Liver (tissue), 9 donors: Measurements from ENCODE around the gene LPP. TPM values are rescaled to one million over a fixed set of nuclear protein-coding genes. Genes with fewer than 3 reads are reported as not detected.

Experiments
- DNase-seq: peaks from one replicate; pipeline ENCODE4 v3.0.0-alpha.2; 2017; ENCODE audit warnings: low spot score
- H3K27ac ChIP-seq, 2 donors: one replicate each; pipeline ENCODE4 v1.7.0; 2013; ENCODE audit warnings: inconsistent platforms in 2 of 2, low read length in 2 of 2, control low read depth in 1 of 2, low read depth in 1 of 2, mild to moderate bottlenecking in 1 of 2
- H3K27me3 ChIP-seq, 4 donors: one replicate each; pipeline versions ENCODE4 v1.6.1 to v1.7.0; 2013; ENCODE audit warnings: low read length in 3 of 4, inconsistent platforms in 1 of 4, mild to moderate bottlenecking in 1 of 4, moderate library complexity in 1 of 4; ENCODE audit not compliant: control insufficient read depth in 4 of 4, insufficient read depth in 4 of 4
- H3K36me3 ChIP-seq, 4 donors: one replicate each; pipeline versions ENCODE4 v1.6.1 to v1.7.0; 2013; ENCODE audit warnings: low read length in 3 of 4, mild to moderate bottlenecking in 3 of 4, low read depth in 1 of 4, moderate library complexity in 1 of 4; ENCODE audit not compliant: control insufficient read depth in 4 of 4, insufficient read depth in 3 of 4
- H3K4me1 ChIP-seq, 4 donors: one replicate each; pipeline versions ENCODE4 v1.6.1 to v1.7.0; 2013; ENCODE audit warnings: low read length in 3 of 4, mild to moderate bottlenecking in 3 of 4, moderate library complexity in 1 of 4; ENCODE audit not compliant: control insufficient read depth in 4 of 4, insufficient read depth in 4 of 4
- H3K4me3 ChIP-seq, 3 donors: one replicate each; pipeline versions ENCODE4 v1.6.1 to v1.7.0; 2013; ENCODE audit warnings: low read length in 3 of 3, control low read depth in 1 of 3, low read depth in 1 of 3, mild to moderate bottlenecking in 1 of 3
- H3K9ac ChIP-seq, 2 donors: one replicate each; pipeline ENCODE4 v1.7.0; 2013; ENCODE audit warnings: low read length in 2 of 2, mild to moderate bottlenecking in 2 of 2, moderate library complexity in 2 of 2, control low read depth in 1 of 2, low read depth in 1 of 2
- H3K9me3 ChIP-seq, 4 donors: one replicate each; pipeline versions ENCODE4 v1.6.1 to v1.7.0; 2013; ENCODE audit warnings: low read length in 3 of 4; ENCODE audit not compliant: control insufficient read depth in 4 of 4
- CTCF ChIP-seq: fragments of 150-350 bp; IDR thresholded peaks from 2 replicates; pipeline ENCODE4 v1.5.1; 2017; ENCODE audit warnings: improper control_type of control experiment, low read depth, low read length; ENCODE audit not compliant: missing input control
- FOXA1 ChIP-seq: IDR thresholded peaks from 2 replicates; pipeline ENCODE4 v1.6.1; 2016; ENCODE audit warnings: antibody characterized with exemption
- FOXA2 ChIP-seq: IDR thresholded peaks from 2 replicates; pipeline ENCODE4 v1.6.1; 2016; ENCODE audit warnings: antibody characterized with exemption
- HNF4A ChIP-seq, 2 donors: conservative IDR thresholded peaks; 2 replicates each; pipeline ENCODE4 v1.6.1; 2016; ENCODE audit warnings: antibody characterized with exemption in 2 of 2, mild to moderate bottlenecking in 2 of 2
- JUND ChIP-seq, 2 donors: IDR thresholded peaks; 2 replicates each; pipeline ENCODE4 v1.6.1; 2016; ENCODE audit warnings: antibody characterized with exemption in 2 of 2
- MAX ChIP-seq: IDR thresholded peaks from 2 replicates; pipeline ENCODE4 v1.6.1; 2016; ENCODE audit warnings: antibody characterized with exemption
- NR2F2 ChIP-seq: IDR thresholded peaks from 2 replicates; pipeline ENCODE4 v1.6.1; 2016; ENCODE audit warnings: antibody characterized with exemption
- RAD21 ChIP-seq, 2 donors: IDR thresholded peaks; 2 replicates each; pipeline ENCODE4 v1.6.1; 2016; ENCODE audit warnings: antibody characterized with exemption in 2 of 2, mild to moderate bottlenecking in 2 of 2
- RXRA ChIP-seq, 2 donors: IDR thresholded peaks; 2 replicates each; pipeline ENCODE4 v1.6.1; 2017 to 2018; ENCODE audit warnings: antibody characterized with exemption in 2 of 2, mild to moderate bottlenecking in 1 of 2
- YY1 ChIP-seq: IDR thresholded peaks from 2 replicates; pipeline ENCODE4 v1.6.1; 2016; ENCODE audit warnings: antibody characterized with exemption, mild to moderate bottlenecking
- ZBTB33 ChIP-seq: IDR thresholded peaks from 2 replicates; pipeline ENCODE4 v1.6.1; 2016; ENCODE audit warnings: antibody characterized with exemption
- WGBS: extraction: QIAGEN DNeasy Blood & Tissue Kit; methylation state at CpG from one replicate; pipeline ENCODE4 v1.1.7; 2013; 5-methylcytosine and 5-hydroxymethylcytosine counted together
- polyA plus RNA-seq, 2 donors: library from polyadenylated mRNA; stranded (reverse) in 1 of 2; unstranded in 1 of 2; fragments of 200-250 nt in 1 of 2; fragments of >200 nt in 1 of 2; fragmentation: Nextera tagmentation in 1 of 2; extraction: Ambion mirVana in 1 of 2; gene quantifications; one replicate each; pipeline versions ENCODE4 v1.2.1 to v1.2.3, GENCODE V29; 2013 to 2015
- total RNA-seq, 2 donors: library from RNA; depleted of rRNA; stranded (reverse); fragments of >200 nt; gene quantifications; one replicate each; pipeline ENCODE4 v1.2.3, GENCODE V29; 2014
- donor health status: healthy.
- donor health status: healthy.
- donor health status: healthy.
- donor health status: healthy.
- donor health status: healthy.

The LPP gene
- total and polyA plus RNA-seq, 4 donors = 3.3 to 53.7 (median 28.2) TPM

- H3K27ac ChIP-seq = peak overlapping the region in 1 of 2 donors; percentile 25
- no peaks in the 10 kb centered on the region for H3K27me3 ChIP-seq
- peaks cover 17 to 34% (median 26%) of the 10 kb centered on the region in 4 donors for H3K4me1 ChIP-seq
- no peaks in the 10 kb centered on the region for H3K36me3 ChIP-seq
- WGBS = 67% methylated on average over 2 of the region's 2 CpGs
- no peak overlapping the region for H3K9ac ChIP-seq
- no peaks in the 10 kb centered on the region for H3K9me3 ChIP-seq
- no peak for TF ChIP-seq YY1
- peak; percentile 17 for TF ChIP-seq MAX
- peak; percentile 70 to 85 for TF ChIP-seq RXRA (IDR thresholded peaks at IDR 0.05)
- TF ChIP-seq RAD21 (IDR thresholded peaks at IDR 0.05) = peak; percentile 33 to 43
- no peak for TF ChIP-seq NR2F2
- peak in 1 of 2 donors; percentile 39 for TF ChIP-seq JUND (IDR thresholded peaks at IDR 0.05)
- peak; percentile 69 for TF ChIP-seq FOXA1
- TF ChIP-seq FOXA2 = peak; percentile 92
- peak; percentile 57 to 69 for TF ChIP-seq HNF4A (conservative IDR thresholded peaks at IDR 0.05)
- DNase-seq = no peak
- no peak overlapping the region for H3K4me3 ChIP-seq
Measured at GRCh38 chr3:188473591-188474288, 319.8 kb downstream of the LPP start.

GRCh38 chr3:188476935-188477334 lies 323.0 kb downstream of the LPP start:
- TF ChIP-seq ZBTB33 (no peak), RAD21 (IDR thresholded peaks at IDR 0.05) (no peak), CTCF (no peak)

GRCh38 chr3:188480011-188480410 lies 326.1 kb downstream of the LPP start:
- no peak overlapping the region for H3K9ac ChIP-seq
- no peak overlapping the region for H3K4me3 ChIP-seq
- no peaks in the 10 kb centered on the region for H3K9me3 ChIP-seq
- 94% methylated on average over 4 of the region's 4 CpGs for WGBS
- H3K27ac ChIP-seq = no peak overlapping the region
- TF ChIP-seq ZBTB33 = no peak
- TF ChIP-seq FOXA2 = no peak
- no peaks in the 10 kb centered on the region for H3K4me1 ChIP-seq
- H3K36me3 ChIP-seq = peaks cover 0 to 7% (median 3%) of the 10 kb centered on the region in 4 donors
- DNase-seq = no peak
- H3K27me3 ChIP-seq = no peaks in the 10 kb centered on the region

More at GRCh38 chr3:188476935-188477334, 323.0 kb downstream of the LPP start:
- H3K27ac ChIP-seq = no peak overlapping the region
- H3K4me1 ChIP-seq = peaks cover 8 to 23% (median 21%) of the 10 kb centered on the region in 4 donors
- no peaks in the 10 kb centered on the region for H3K36me3 ChIP-seq
- no peaks in the 10 kb centered on the region for H3K27me3 ChIP-seq
- H3K4me3 ChIP-seq = no peak overlapping the region
- no peak overlapping the region for H3K9ac ChIP-seq
- H3K9me3 ChIP-seq = no peaks in the 10 kb centered on the region
- no peak for DNase-seq
- WGBS = 76% methylated on average over 4 of the region's 4 CpGs
